Panc1 (cell line): Measurements from ENCODE around the gene CRTC1. TPM values are rescaled to one million over a fixed set of nuclear protein-coding genes. Genes with fewer than 3 reads are reported as not detected.

ENCODE experiments used
- ATAC-seq: fragments of 200-7000 bp; cut with Tn5 transposase; 2 replicates; pipeline ENCODE4 v1.9.1; 2020; ENCODE audit warnings: mild to moderate bottlenecking, moderate library complexity
- BruUV-seq: library from RNA; stranded (reverse); fragments of 400-500 nt; replicated peaks from 2 replicates; lab custom pipeline; 2021; lab: Mats Ljungman, UMichigan
- CTCF ChIA-PET: fragments of 300-600 bp; sonication (Branson Sonifier 250); formaldehyde crosslinking; loops from one replicate; lab custom pipeline; 2022; ENCODE audit warnings: antibody characterized with exemption; lab: Charles Lee
- POLR2A ChIA-PET: fragments of 300-600 bp; sonication (Branson Sonifier 250); formaldehyde crosslinking; loops from one replicate; lab custom pipeline; 2022; ENCODE audit warnings: antibody characterized with exemption; lab: Charles Lee
- DNase-seq: peaks from one replicate; pipeline ENCODE4 v3.0.0-alpha.2; 2010; ENCODE audit warnings: low read depth, low spot score
- H3K27ac ChIP-seq: 2 replicates; pipeline ENCODE4 v1.5.1; 2011; ENCODE audit warnings: mild to moderate bottlenecking, low read length, inconsistent platforms
- H3K27me3 ChIP-seq: fragments of 200-500 bp; sonication (Bioruptor generic); 2 replicates; pipeline ENCODE4 v1.6.0; 2014; ENCODE audit warnings: low read length, inconsistent platforms; ENCODE audit not compliant: control insufficient read depth, insufficient read depth
- H3K36me3 ChIP-seq: fragments of 200-500 bp; sonication (Bioruptor generic); 2 replicates; pipeline ENCODE4 v1.5.1; 2014; ENCODE audit warnings: inconsistent platforms, mild to moderate bottlenecking, low read length, moderate library complexity; ENCODE audit not compliant: control insufficient read depth, insufficient read depth
- H3K4me1 ChIP-seq: 2 replicates; pipeline ENCODE4 v1.5.1; 2011; ENCODE audit warnings: inconsistent platforms, mild to moderate bottlenecking, low read length, moderate library complexity; ENCODE audit not compliant: control insufficient read depth, insufficient read depth
- H3K4me3 ChIP-seq, 2 experiments: 2 replicates each; pipeline ENCODE4 v1.5.1; 2011 to 2012; ENCODE audit warnings: low read depth in 2 of 2, low read length in 2 of 2, mild to moderate bottlenecking in 2 of 2, inconsistent platforms in 1 of 2, moderate library complexity in 1 of 2
- H3K9me3 ChIP-seq: fragments of 200-500 bp; sonication (Bioruptor generic); 2 replicates; pipeline ENCODE4 v1.5.1; 2014; ENCODE audit warnings: low read depth, mild to moderate bottlenecking, inconsistent platforms, low read length, moderate library complexity; ENCODE audit not compliant: control insufficient read depth, insufficient read depth
- POLR2AphosphoS5 ChIP-seq: IDR thresholded peaks from 2 replicates; pipeline ENCODE4 v1.6.1; 2012; ENCODE audit warnings: mild to moderate bottlenecking, low read depth, low read length, moderate library complexity
- SIN3A ChIP-seq: IDR thresholded peaks from 2 replicates; pipeline ENCODE4 v1.6.1; 2012; ENCODE audit warnings: low read depth, mild to moderate bottlenecking, low read length, moderate library complexity, borderline replicate concordance; ENCODE audit not compliant: insufficient read depth
- TCF7L2 ChIP-seq: IDR thresholded peaks from 2 replicates; pipeline ENCODE4 v1.6.1; 2011; ENCODE audit warnings: mild to moderate bottlenecking, low read depth, low read length, inconsistent platforms
- in situ Hi-C: cut with HindIII; loops from 2 replicates; pipeline ENCODE4 v1.10.0; 2016; ENCODE audit warnings: low sequenced_read_pairs, low pct_unique_long_range_greater_than_20kb
- intact Hi-C: fragments of 100-400 bp; cut with micrococcal nuclease; formaldehyde crosslinking; loops from one replicate; pipeline ENCODE4 v1.10.0; 2022; ENCODE audit not compliant: unreplicated experiment
- total RNA-seq: library from RNA; stranded (reverse); gene quantifications from one replicate; pipeline ENCODE4 v1.2.1, GENCODE V29; 2021; ENCODE audit not compliant: unreplicated experiment
- TF ChIP-seq, protein P1 (sequence below), 2 experiments: IDR thresholded peaks; 2 replicates each; pipeline ENCODE4 v1.6.1; 2011 to 2012; ENCODE audit warnings: low read depth in 2 of 2, control low read depth in 1 of 2, low read length in 1 of 2, mild to moderate bottlenecking in 1 of 2, moderate library complexity in 1 of 2; ENCODE audit not compliant: insufficient read depth in 1 of 2
- TF ChIP-seq, protein P2 (sequence below): fragments of 450-650 bp; IDR thresholded peaks from 2 replicates; pipeline ENCODE4 v1.5.1; 2017; ENCODE audit warnings: mild to moderate bottlenecking

CRTC1 gene
- total RNA-seq, 1 experiment from 2014 or later: 18.2 TPM

DNA sequence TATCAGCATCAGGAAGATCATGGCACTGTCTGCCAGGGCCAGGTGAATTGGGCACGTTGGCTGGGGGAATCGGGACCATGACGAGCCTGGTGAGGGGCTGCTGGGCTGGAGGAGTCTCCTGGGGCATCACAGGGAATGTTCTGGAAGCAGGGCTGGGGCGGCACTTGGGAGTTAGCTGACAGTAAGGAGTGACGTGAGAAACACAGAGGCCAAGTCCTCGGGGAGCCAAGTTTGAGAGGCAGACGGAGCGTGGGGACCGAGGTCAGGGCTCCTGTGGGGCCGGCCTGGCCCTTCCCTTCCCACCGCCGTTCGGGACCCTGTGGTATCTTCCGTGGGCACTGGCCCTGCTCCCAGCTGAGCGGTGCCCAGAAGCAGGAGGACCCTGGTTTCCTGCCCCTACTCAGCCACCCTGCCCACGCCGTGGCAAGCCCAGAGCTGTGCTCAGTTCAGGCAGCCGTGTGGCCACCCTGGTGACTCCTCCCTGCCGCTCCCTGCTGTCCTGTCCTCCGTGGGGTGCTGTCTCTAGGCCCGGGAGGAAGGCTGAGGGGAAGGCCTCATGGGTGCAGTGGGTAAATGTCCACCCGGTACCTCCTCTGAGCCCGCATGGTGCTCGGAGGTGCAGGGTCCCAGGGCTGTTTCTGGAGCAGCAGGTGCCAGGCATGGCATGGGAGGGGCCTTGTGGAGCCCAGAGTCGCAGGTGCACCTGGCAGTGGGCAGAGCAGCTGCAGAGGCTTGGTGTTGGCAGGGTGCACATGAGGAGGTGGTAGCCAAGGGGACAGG, 25.2 kb downstream of the CRTC1 start:
- in situ Hi-C loops (no loop called here), intact Hi-C loops (no loop called here)
- H3K27ac ChIP-seq: no peak overlapping the region
- H3K27me3 ChIP-seq: no peaks in the 10 kb centered on the region
- H3K4me1 ChIP-seq: no peaks in the 10 kb centered on the region
- DNase-seq (no peak), ATAC-seq (peak; percentile 48; the same call in 1 of the 2 replicates)
- CTCF ChIA-PET: no interaction called here
- no TSS peak for BruUV-seq
- no peak overlapping the region for H3K4me3 ChIP-seq
- TF ChIP-seq, protein P1, sequence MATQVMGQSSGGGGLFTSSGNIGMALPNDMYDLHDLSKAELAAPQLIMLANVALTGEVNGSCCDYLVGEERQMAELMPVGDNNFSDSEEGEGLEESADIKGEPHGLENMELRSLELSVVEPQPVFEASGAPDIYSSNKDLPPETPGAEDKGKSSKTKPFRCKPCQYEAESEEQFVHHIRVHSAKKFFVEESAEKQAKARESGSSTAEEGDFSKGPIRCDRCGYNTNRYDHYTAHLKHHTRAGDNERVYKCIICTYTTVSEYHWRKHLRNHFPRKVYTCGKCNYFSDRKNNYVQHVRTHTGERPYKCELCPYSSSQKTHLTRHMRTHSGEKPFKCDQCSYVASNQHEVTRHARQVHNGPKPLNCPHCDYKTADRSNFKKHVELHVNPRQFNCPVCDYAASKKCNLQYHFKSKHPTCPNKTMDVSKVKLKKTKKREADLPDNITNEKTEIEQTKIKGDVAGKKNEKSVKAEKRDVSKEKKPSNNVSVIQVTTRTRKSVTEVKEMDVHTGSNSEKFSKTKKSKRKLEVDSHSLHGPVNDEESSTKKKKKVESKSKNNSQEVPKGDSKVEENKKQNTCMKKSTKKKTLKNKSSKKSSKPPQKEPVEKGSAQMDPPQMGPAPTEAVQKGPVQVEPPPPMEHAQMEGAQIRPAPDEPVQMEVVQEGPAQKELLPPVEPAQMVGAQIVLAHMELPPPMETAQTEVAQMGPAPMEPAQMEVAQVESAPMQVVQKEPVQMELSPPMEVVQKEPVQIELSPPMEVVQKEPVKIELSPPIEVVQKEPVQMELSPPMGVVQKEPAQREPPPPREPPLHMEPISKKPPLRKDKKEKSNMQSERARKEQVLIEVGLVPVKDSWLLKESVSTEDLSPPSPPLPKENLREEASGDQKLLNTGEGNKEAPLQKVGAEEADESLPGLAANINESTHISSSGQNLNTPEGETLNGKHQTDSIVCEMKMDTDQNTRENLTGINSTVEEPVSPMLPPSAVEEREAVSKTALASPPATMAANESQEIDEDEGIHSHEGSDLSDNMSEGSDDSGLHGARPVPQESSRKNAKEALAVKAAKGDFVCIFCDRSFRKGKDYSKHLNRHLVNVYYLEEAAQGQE (IDR thresholded peaks at IDR 0.05; ENCODE audit: insufficient read depth in 1 of 2, low read depth in 2 of 2, low read length in 1 of 2): no peak
- no peak for TF ChIP-seq SIN3A
- TF ChIP-seq, protein P2, sequence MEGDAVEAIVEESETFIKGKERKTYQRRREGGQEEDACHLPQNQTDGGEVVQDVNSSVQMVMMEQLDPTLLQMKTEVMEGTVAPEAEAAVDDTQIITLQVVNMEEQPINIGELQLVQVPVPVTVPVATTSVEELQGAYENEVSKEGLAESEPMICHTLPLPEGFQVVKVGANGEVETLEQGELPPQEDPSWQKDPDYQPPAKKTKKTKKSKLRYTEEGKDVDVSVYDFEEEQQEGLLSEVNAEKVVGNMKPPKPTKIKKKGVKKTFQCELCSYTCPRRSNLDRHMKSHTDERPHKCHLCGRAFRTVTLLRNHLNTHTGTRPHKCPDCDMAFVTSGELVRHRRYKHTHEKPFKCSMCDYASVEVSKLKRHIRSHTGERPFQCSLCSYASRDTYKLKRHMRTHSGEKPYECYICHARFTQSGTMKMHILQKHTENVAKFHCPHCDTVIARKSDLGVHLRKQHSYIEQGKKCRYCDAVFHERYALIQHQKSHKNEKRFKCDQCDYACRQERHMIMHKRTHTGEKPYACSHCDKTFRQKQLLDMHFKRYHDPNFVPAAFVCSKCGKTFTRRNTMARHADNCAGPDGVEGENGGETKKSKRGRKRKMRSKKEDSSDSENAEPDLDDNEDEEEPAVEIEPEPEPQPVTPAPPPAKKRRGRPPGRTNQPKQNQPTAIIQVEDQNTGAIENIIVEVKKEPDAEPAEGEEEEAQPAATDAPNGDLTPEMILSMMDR: no peak
- POLR2A ChIA-PET: no interaction called here
- no peaks in the 10 kb centered on the region for H3K36me3 ChIP-seq
- no peaks in the 10 kb centered on the region for H3K9me3 ChIP-seq

DNA sequence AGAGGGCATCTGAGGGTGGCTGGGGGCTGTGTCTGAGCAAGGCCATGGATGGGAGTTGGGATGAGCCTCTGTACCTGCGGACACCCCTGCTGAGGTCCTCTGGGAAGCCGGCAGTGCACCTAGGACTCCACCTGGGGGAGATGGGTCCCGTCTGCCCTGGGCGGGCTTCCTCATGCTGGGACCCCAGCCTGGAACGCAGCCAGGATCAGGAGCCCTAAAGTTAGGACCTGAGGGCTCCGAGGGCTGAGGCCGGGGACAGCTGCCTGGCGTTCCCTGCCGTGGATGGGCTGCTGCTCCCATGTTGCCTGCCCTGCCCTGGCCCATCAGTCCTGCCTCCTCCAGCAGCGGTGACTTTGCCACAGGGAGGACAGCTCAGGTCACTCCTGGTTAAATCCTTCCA, 26.1 kb downstream of the CRTC1 start:
- intact Hi-C loops: no loop called here
- Histone ChIP-seq H3K36me3 (no peaks in the 10 kb centered on the region), H3K4me3 (no peak overlapping the region), H3K9me3 (no peaks in the 10 kb centered on the region), H3K27ac (no peak overlapping the region), H3K4me1 (no peaks in the 10 kb centered on the region), H3K27me3 (no peaks in the 10 kb centered on the region)
- in situ Hi-C loops: no loop called here
- no TSS peak for BruUV-seq
- POLR2A ChIA-PET: no interaction called here
- ATAC-seq: no peak
- CTCF ChIA-PET: no interaction called here
- DNase-seq: no peak
- no peak for TF ChIP-seq TCF7L2
- TF ChIP-seq, protein P1 (IDR thresholded peaks at IDR 0.05; ENCODE audit: insufficient read depth in 1 of 2, low read depth in 2 of 2, low read length in 1 of 2): no peak
- TF ChIP-seq SIN3A: no peak
- TF ChIP-seq, protein P2: no peak
- TF ChIP-seq POLR2AphosphoS5: no peak
